ENCODE data around the gene PDIA4.

The PDIA4 gene

GRCh38 chr7:148963583-148964482 is 64.5 kb downstream of the PDIA4 start:
- no peak for DNase-seq

DNA sequence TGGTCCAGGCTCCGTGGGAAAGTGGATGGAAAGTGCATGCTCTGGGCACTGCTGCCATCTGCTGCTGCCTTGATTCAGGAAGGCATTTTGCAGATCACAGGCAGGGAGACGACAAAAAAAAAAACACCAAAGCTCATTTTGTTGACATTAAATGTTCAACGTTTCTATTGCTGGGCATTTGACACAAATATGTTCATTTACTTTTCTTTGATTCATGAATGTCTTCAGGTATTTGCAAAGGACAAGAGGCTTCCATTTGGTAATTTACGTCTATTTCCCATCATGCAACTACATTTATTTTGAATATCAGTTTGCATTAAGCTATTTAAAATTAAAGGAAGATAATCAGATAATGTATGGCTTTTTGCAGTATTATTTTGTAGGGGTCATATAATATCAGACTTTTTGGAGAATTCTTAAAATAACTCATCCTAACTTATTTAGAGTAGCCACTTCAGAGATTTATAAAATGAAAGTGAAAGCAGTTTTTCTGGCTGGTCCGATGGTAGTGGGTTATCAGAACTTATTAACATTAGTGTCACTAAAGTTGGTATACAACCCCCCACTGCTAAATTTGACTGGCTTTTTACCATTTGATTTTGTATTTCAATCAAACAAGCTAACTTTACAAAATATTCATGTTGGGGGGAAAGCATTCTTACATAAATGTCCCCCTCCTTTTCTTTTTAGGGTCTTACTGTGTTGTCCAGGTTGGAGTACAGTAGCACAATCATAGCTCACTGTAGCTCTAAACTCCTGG is 65.3 kb downstream of the PDIA4 start:
- peak; percentile 53 for DNase-seq

GRCh38 chr7:148962440-148962822 is 65.9 kb downstream of the PDIA4 start:
- DNase-seq = no peak

- no peak for DNase-seq
These were observed 68.6 kb downstream of the PDIA4 start for GRCh38 chr7:148959726-148960125.

- DNase-seq = no peak
These were observed 70.2 kb downstream of the PDIA4 start for GRCh38 chr7:148958061-148958460.

GRCh38 chr7:148954766-148955165 is 73.5 kb downstream of the PDIA4 start:
- no peak for DNase-seq

- no peak for DNase-seq
These were observed 74.6 kb downstream of the PDIA4 start for GRCh38 chr7:148953676-148954075.

All from activated CD4-positive, CD25-positive, alpha-beta regulatory T cell treated with anti-CD3 and anti-CD28 coated beads, Interleukin-2, amount 50 U/mL, for 72 hours (primary cell).